DND-41 (cell line): ENCODE data around the gene COL6A2.

ENCODE experiments used
- ATAC-seq: fragments of 200-7000 bp; cut with Tn5 transposase; 3 replicates; pipeline ENCODE4 v1.9.1; 2021; ENCODE audit warnings: low read depth; ENCODE audit not compliant: insufficient read depth
- DNase-seq: peaks from one replicate; pipeline ENCODE4 v3.0.0-alpha.2; 2020
- H2AFZ ChIP-seq: 2 replicates; pipeline ENCODE4 v1.6.0; 2012; ENCODE audit warnings: low read depth, low read length
- H3K27ac ChIP-seq: 2 replicates; pipeline ENCODE4 v1.5.1; 2012; ENCODE audit warnings: low read length, inconsistent platforms
- H3K27me3 ChIP-seq: fragments of 200-600 bp; sonication (generic); 2 replicates; pipeline ENCODE4 v1.6.0; 2012; ENCODE audit warnings: low read length, mild to moderate bottlenecking, inconsistent platforms; ENCODE audit not compliant: insufficient read depth, poor library complexity
- H3K36me3 ChIP-seq: 2 replicates; pipeline ENCODE4 v1.5.1; 2012; ENCODE audit warnings: low read length, inconsistent platforms; ENCODE audit not compliant: insufficient read depth
- H3K4me1 ChIP-seq: 2 replicates; pipeline ENCODE4 v1.5.1; 2012; ENCODE audit warnings: mild to moderate bottlenecking, low read length; ENCODE audit not compliant: insufficient read depth
- H3K4me2 ChIP-seq: 2 replicates; pipeline ENCODE4 v1.6.0; 2012; ENCODE audit warnings: mild to moderate bottlenecking, moderate library complexity, low read length, inconsistent platforms; ENCODE audit not compliant: insufficient read depth
- H3K4me3 ChIP-seq, 2 experiments: fragments of 200-600 bp in 1 of 2; shearing (Covaris generic) in 1 of 2; 2 replicates each; pipeline ENCODE4 v1.5.1; 2012 to 2016; ENCODE audit warnings: inconsistent platforms in 2 of 2, low read length in 2 of 2, mild to moderate bottlenecking in 2 of 2, low read depth in 1 of 2, moderate library complexity in 1 of 2
- H3K79me2 ChIP-seq: 2 replicates; pipeline ENCODE4 v1.6.0; 2012; ENCODE audit warnings: low read length, inconsistent platforms; ENCODE audit not compliant: insufficient read depth
- H3K9ac ChIP-seq: 2 replicates; pipeline ENCODE4 v1.6.0; 2012; ENCODE audit warnings: low read depth, mild to moderate bottlenecking, inconsistent platforms, low read length, moderate library complexity
- H3K9me3 ChIP-seq: 2 replicates; pipeline ENCODE4 v1.5.1; 2012; ENCODE audit warnings: low read length, moderate library complexity, mild to moderate bottlenecking, inconsistent platforms; ENCODE audit not compliant: insufficient read depth, severe bottlenecking
- H4K20me1 ChIP-seq: 2 replicates; pipeline ENCODE4 v1.6.0; 2012; ENCODE audit warnings: low read length; ENCODE audit not compliant: insufficient read depth
- CTCF ChIP-seq: IDR thresholded peaks from 2 replicates; pipeline ENCODE4 v1.5.1; 2012; ENCODE audit warnings: borderline replicate concordance, low read length, moderate library complexity, mild to moderate bottlenecking; ENCODE audit not compliant: poor library complexity, severe bottlenecking; ENCODE audit errors: extremely low read depth
- EZH2 ChIP-seq: IDR thresholded peaks from 3 replicates; pipeline ENCODE4 v1.6.1; 2012; ENCODE audit warnings: borderline replicate concordance, low read depth, mild to moderate bottlenecking, moderate library complexity, low read length, inconsistent platforms; ENCODE audit not compliant: severe bottlenecking

COL6A2 gene

GRCh38 chr21:46111193-46111571 lies 13.3 kb downstream of the COL6A2 start:
- ATAC-seq (no peak), DNase-seq (peak; percentile 1)
- no peaks in the 10 kb centered on the region for H3K79me2 ChIP-seq
- no peak overlapping the region for H3K9ac ChIP-seq
- peaks cover 11% of the 10 kb centered on the region for H3K9me3 ChIP-seq
- no peaks in the 10 kb centered on the region for H3K27me3 ChIP-seq
- TF ChIP-seq EZH2 (no peak), CTCF (no peak)
- H2AFZ ChIP-seq = no peak overlapping the region
- no peak overlapping the region for H3K27ac ChIP-seq
- no peaks in the 10 kb centered on the region for H4K20me1 ChIP-seq
- H3K4me3 ChIP-seq = no peak overlapping the region
- no peaks in the 10 kb centered on the region for H3K4me1 ChIP-seq
- H3K36me3 ChIP-seq = no peaks in the 10 kb centered on the region
- no peak overlapping the region for H3K4me2 ChIP-seq

- ATAC-seq (no peak), DNase-seq (no peak)
- Histone ChIP-seq H3K27ac (no peak overlapping the region), H3K9ac (no peak overlapping the region), H3K4me1 (no peaks in the 10 kb centered on the region), H4K20me1 (no peaks in the 10 kb centered on the region), H3K4me2 (no peak overlapping the region), H3K9me3 (peaks cover 11% of the 10 kb centered on the region), H3K4me3 (no peak overlapping the region), H3K36me3 (no peaks in the 10 kb centered on the region), H3K27me3 (no peaks in the 10 kb centered on the region), H2AFZ (no peak overlapping the region), H3K79me2 (no peaks in the 10 kb centered on the region)
- TF ChIP-seq CTCF = no peak
- TF ChIP-seq EZH2 = no peak
Observed at GRCh38 chr21:46111857-46112724, 14.2 kb downstream of the COL6A2 start.

GRCh38 chr21:46112725-46113215 lies 14.9 kb downstream of the COL6A2 start:
- Histone ChIP-seq H3K4me3 (no peak overlapping the region), H3K27ac (no peak overlapping the region), H3K9me3 (peaks cover 11% of the 10 kb centered on the region), H3K4me2 (no peak overlapping the region), H3K9ac (no peak overlapping the region), H3K79me2 (no peaks in the 10 kb centered on the region), H2AFZ (no peak overlapping the region), H3K36me3 (no peaks in the 10 kb centered on the region), H4K20me1 (no peaks in the 10 kb centered on the region), H3K4me1 (no peaks in the 10 kb centered on the region), H3K27me3 (no peaks in the 10 kb centered on the region)
- ATAC-seq (no peak), DNase-seq (no peak)
- TF ChIP-seq EZH2 (no peak), CTCF (no peak)
